Subcutaneous abdominal adipose tissue (tissue), 5 donors: ENCODE data around the gene PGAP2.
"Not testable (repeated sequence)": the region's sequence is repeated elsewhere in the genome, so short reads cannot be mapped to it uniquely, and the experiment has no call there.

Source experiments
- H3K27ac ChIP-seq: one replicate; pipeline ENCODE4 v1.7.0; 2013; ENCODE audit warnings: low read depth, mild to moderate bottlenecking, inconsistent platforms, low read length, moderate library complexity
- H3K27me3 ChIP-seq, 5 donors: one replicate each; pipeline ENCODE4 v1.7.0; 2013; ENCODE audit warnings: low read length in 5 of 5, inconsistent platforms in 1 of 5; ENCODE audit not compliant: control insufficient read depth in 5 of 5, insufficient read depth in 4 of 5
- H3K36me3 ChIP-seq, 5 donors: one replicate each; pipeline ENCODE4 v1.7.0; 2013; ENCODE audit warnings: low read length in 5 of 5; ENCODE audit not compliant: control insufficient read depth in 5 of 5, insufficient read depth in 5 of 5
- H3K4me1 ChIP-seq, 5 donors: one replicate each; pipeline ENCODE4 v1.7.0; 2013; ENCODE audit warnings: low read length in 5 of 5, mild to moderate bottlenecking in 3 of 5, moderate library complexity in 1 of 5; ENCODE audit not compliant: control insufficient read depth in 5 of 5, insufficient read depth in 5 of 5
- H3K4me3 ChIP-seq, 5 donors: one replicate each; pipeline ENCODE4 v1.7.0; 2013; ENCODE audit warnings: low read length in 5 of 5, low read depth in 1 of 5
- H3K9ac ChIP-seq, 5 donors: one replicate each; pipeline ENCODE4 v1.7.0; 2013; ENCODE audit warnings: low read length in 5 of 5, mild to moderate bottlenecking in 4 of 5, moderate library complexity in 3 of 5
- H3K9me3 ChIP-seq, 5 donors: one replicate each; pipeline ENCODE4 v1.7.0; 2013; ENCODE audit warnings: low read length in 5 of 5; ENCODE audit not compliant: control insufficient read depth in 5 of 5
- donor health status: healthy.
- donor health status: healthy.
- donor health status: healthy.
- donor health status: healthy.
- donor health status: healthy.

Gene PGAP2

GRCh38 chr11:3807909-3808860, at the start of gene PGAP2:
Gene PGAP2, plus strand, starts transcription at chr11:3808560. Its CDS starts 2,700 bp downstream, at chr11:3811260.
- Histone ChIP-seq H3K4me1 (peaks cover 3 to 18% (median 15%) of the 10 kb centered on the region in 5 donors), H3K27me3 (no peaks in the 10 kb centered on the region), H3K9me3 (no peaks in the 10 kb centered on the region), H3K36me3 (peaks cover 0 to 4% (median 0%) of the 10 kb centered on the region in 5 donors), H3K4me3 (peak within 1 kb of the TSS; percentile 80 to 96 (median 87)), H3K9ac (peak within 1 kb of the TSS in 4 of 5 donors; percentile 74 to 93 (median 78)), H3K27ac (no peak within 1 kb of the TSS)

DNA sequence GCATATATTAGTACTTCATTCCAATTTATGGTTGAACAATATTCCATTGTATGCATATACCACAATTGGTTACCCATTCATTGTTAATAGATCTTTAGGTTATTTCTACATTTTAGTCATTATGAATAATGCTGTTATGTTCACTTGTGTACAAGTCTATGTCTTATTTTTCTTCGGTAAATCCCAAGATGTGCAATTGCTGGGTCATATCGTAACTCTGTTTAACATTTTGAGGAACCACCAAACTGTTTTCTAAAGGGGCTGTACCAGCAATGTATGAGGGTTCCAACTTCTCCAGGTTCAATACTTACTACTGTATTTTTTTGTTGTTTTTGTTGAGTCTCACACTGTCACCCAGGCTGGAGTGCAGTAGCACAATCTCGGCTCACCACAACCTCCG, 44.1 kb upstream of the PGAP2 start:
- Histone ChIP-seq H3K27ac (no peak overlapping the region), H3K9ac (no peak overlapping the region), H3K27me3 (no peaks in the 10 kb centered on the region), H3K36me3 (peaks cover 48 to 95% (median 89%) of the 10 kb centered on the region in 5 donors), H3K4me3 (no peak overlapping the region), H3K4me1 (no peaks in the 10 kb centered on the region), H3K9me3 (no peaks in the 10 kb centered on the region)

GRCh38 chr11:3766836-3767235, 41.5 kb upstream of the PGAP2 start:
- H3K27ac ChIP-seq, H3K9ac ChIP-seq, H3K4me3 ChIP-seq, H3K9me3 ChIP-seq, H3K4me1 ChIP-seq, H3K27me3 ChIP-seq: not testable (repeated sequence)
- H3K36me3 ChIP-seq: peaks cover 41 to 98% (median 91%) of the 10 kb centered on the region in 5 donors

DNA sequence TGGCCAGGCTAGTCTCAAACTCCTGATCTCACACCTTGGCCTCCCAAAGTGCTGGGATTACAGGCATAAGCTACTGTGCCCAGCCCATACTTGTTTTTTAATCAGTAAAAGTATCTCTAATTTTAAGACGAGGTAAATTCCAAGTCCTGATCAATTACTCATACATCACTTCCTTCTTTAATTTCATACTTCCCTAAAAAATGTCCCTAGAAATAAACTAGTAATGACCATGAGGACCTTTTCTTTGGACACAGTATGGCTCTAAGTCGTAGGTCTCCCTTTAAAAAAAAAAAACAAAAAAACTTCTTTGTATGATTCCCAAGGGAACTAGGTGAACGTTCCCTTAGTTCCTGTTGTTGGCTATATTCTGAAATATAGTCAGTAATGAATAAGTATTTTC, 40.8 kb upstream of the PGAP2 start:
- no peaks in the 10 kb centered on the region for H3K4me1 ChIP-seq
- H3K36me3 ChIP-seq: peaks cover 42 to 97% (median 90%) of the 10 kb centered on the region in 5 donors
- no peaks in the 10 kb centered on the region for H3K9me3 ChIP-seq
- no peak overlapping the region for H3K9ac ChIP-seq
- H3K27ac ChIP-seq: no peak overlapping the region
- no peak overlapping the region for H3K4me3 ChIP-seq
- H3K27me3 ChIP-seq: no peaks in the 10 kb centered on the region

- no peak overlapping the region for H3K9ac ChIP-seq
- no peaks in the 10 kb centered on the region for H3K9me3 ChIP-seq
- no peak overlapping the region for H3K27ac ChIP-seq
- H3K27me3 ChIP-seq: no peaks in the 10 kb centered on the region
- H3K4me1 ChIP-seq: peaks cover 0 to 3% (median 0%) of the 10 kb centered on the region in 5 donors
- peaks cover 31 to 94% (median 74%) of the 10 kb centered on the region in 5 donors for H3K36me3 ChIP-seq
- no peak overlapping the region for H3K4me3 ChIP-seq
These were observed 35.2 kb upstream of the PGAP2 start for GRCh38 chr11:3773180-3773579.

DNA sequence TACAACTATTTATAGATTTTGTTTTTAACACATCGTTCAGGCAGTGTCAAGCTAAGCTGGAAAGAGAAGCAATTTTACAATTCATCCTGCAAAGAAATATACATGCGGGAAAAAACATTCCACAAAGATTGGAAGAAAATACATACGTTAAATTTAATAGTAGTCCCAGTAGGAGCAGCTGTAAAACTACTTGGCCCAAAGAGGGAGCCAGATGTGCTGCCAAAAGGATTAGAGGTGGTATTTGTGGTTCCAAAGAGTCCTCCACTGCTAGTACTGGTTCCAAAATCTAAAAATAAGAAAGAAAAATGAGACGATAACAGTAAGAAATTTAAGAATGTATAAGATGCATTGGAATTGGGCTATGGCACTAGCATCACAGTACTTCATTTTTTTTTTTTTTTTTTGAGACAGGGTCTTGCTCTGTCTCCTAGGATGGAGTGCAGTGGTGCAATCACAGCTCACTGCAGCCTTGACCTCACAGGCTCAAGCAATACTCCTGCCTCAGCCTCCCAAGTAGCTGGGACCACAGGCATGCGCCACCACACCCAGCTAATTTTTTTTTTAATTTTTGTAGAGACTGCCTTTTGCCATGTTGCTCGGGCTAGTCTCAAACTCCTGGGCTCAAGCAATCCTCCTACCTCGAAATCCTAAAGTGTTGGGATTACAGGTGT, 32.5 kb upstream of the PGAP2 start:
- H3K9me3 ChIP-seq: no peaks in the 10 kb centered on the region
- H3K4me3 ChIP-seq: no peak overlapping the region
- no peak overlapping the region for H3K9ac ChIP-seq
- peaks cover 33 to 82% (median 66%) of the 10 kb centered on the region in 5 donors for H3K36me3 ChIP-seq
- peaks cover 0 to 3% (median 0%) of the 10 kb centered on the region in 5 donors for H3K4me1 ChIP-seq
- H3K27ac ChIP-seq: no peak overlapping the region
- H3K27me3 ChIP-seq: no peaks in the 10 kb centered on the region

DNA sequence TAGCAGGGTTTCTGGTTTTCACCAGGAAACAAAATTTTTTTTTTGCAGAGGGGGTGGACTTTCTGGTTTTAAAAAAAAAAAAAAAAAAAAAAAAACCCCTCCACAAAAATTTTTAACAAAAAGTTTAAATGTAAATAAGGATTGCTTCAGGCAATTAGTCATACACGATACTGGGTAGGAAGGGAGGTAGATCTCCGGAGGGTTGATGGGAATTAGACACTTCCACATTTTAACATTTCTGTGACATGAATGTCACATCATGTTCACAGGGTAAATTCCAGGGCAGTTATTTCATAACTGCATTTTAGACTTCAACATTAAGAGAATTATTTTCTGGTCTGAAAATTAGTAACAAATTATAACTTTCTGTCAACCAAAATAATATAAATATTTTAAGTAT, 26.9 kb upstream of the PGAP2 start:
- H3K27ac ChIP-seq: peak overlapping the region; percentile 74
- H3K4me3 ChIP-seq: no peak overlapping the region
- H3K36me3 ChIP-seq: peaks cover 17 to 34% (median 24%) of the 10 kb centered on the region in 5 donors
- no peaks in the 10 kb centered on the region for H3K9me3 ChIP-seq
- no peaks in the 10 kb centered on the region for H3K27me3 ChIP-seq
- H3K4me1 ChIP-seq: peaks cover 0 to 5% (median 0%) of the 10 kb centered on the region in 5 donors
- H3K9ac ChIP-seq: no peak overlapping the region

DNA sequence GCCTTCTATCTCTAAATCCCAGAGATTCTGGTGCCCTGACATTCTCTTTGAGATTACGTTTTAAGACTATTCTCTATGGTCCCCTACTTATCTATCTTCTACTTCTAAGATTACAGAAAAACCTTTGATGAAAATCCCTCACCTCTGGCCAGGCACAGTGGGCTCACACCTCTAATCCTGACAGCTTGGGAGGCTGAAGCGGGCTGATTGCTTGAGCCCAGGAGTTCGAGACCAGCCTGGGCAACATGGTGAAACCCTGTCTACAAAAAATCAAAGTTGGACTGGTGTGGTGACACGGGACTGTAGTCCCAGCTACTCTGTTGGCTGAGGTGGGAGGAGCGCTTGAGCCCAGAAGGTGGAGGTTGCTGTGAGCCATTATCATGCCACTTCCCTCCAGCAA, 25.4 kb upstream of the PGAP2 start:
- peaks cover 0 to 12% (median 9%) of the 10 kb centered on the region in 5 donors for H3K4me1 ChIP-seq

DNA sequence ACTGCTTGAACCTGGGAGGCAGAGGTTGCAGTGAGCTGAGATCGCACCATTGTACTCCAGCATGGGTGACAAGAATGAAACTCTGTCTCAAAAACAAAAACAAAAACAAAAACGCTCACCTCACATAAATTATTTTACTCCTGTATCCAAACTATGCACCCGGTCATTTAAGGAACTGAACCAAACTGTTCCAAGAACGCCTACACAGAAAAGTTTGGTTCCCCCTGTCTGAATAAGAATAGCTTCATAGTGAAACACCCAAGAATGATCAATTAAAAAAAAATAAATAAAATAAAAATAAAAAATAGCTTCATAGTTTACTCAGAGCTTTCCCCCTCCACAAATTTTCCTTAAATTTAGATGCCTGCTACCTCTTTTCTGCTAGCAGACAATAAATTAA, 24.7 kb upstream of the PGAP2 start:
- peaks cover 0 to 15% (median 9%) of the 10 kb centered on the region in 5 donors for H3K4me1 ChIP-seq
- no peaks in the 10 kb centered on the region for H3K9me3 ChIP-seq
- no peak overlapping the region for H3K9ac ChIP-seq
- no peaks in the 10 kb centered on the region for H3K27me3 ChIP-seq
- H3K4me3 ChIP-seq: no peak overlapping the region
- H3K27ac ChIP-seq: no peak overlapping the region
- H3K36me3 ChIP-seq: peaks cover 5 to 16% (median 11%) of the 10 kb centered on the region in 5 donors

More for the DNA sequence above, 25.4 kb upstream of the PGAP2 start:
- Histone ChIP-seq H3K36me3 (peaks cover 11 to 22% (median 17%) of the 10 kb centered on the region in 5 donors), H3K4me3 (no peak overlapping the region), H3K27me3 (no peaks in the 10 kb centered on the region), H3K9ac (no peak overlapping the region), H3K27ac (no peak overlapping the region), H3K9me3 (no peaks in the 10 kb centered on the region)
